GM23248 (cell line): ENCODE results near the gene RINL. TPM values are rescaled to one million over a fixed set of nuclear protein-coding genes. Genes with fewer than 3 reads are reported as not detected.

Experiments used
- DNase-seq: peaks from one replicate; pipeline ENCODE4 v3.0.0-alpha.2; 2015
- H2AFZ ChIP-seq: fragments of 200-600 bp; sonication (generic); 2 replicates; pipeline ENCODE4 v1.6.1; 2016; ENCODE audit warnings: antibody characterized with exemption
- H3F3A ChIP-seq: fragments of 200-600 bp; sonication (generic); 2 replicates; pipeline ENCODE4 v1.6.1; 2016; ENCODE audit warnings: mild to moderate bottlenecking, antibody characterized with exemption, mixed run types; ENCODE audit not compliant: insufficient read depth
- H3K27ac ChIP-seq: fragments of 200-600 bp; sonication (generic); 2 replicates; pipeline ENCODE4 v1.5.1; 2016; ENCODE audit warnings: mild to moderate bottlenecking
- H3K27me3 ChIP-seq: fragments of 200-600 bp; sonication (generic); replicated peaks from 2 replicates; pipeline ENCODE4 v1.6.1; 2016; ENCODE audit warnings: mild to moderate bottlenecking; ENCODE audit not compliant: insufficient read depth
- H3K36me3 ChIP-seq: fragments of 200-600 bp; sonication (generic); 2 replicates; pipeline ENCODE4 v1.6.1; 2016; ENCODE audit warnings: low read depth, mild to moderate bottlenecking
- H3K4me1 ChIP-seq: fragments of 200-600 bp; sonication (generic); 2 replicates; pipeline ENCODE4 v1.6.1; 2016; ENCODE audit warnings: mild to moderate bottlenecking; ENCODE audit not compliant: insufficient read depth
- H3K4me2 ChIP-seq: fragments of 200-600 bp; sonication (generic); one replicate; pipeline ENCODE4 v1.6.1; 2016; ENCODE audit warnings: mild to moderate bottlenecking; ENCODE audit not compliant: unreplicated experiment
- H3K4me3 ChIP-seq: fragments of 200-600 bp; sonication (generic); 2 replicates; pipeline ENCODE4 v1.5.1; 2016; ENCODE audit warnings: mild to moderate bottlenecking
- H3K79me2 ChIP-seq: fragments of 200-600 bp; sonication (generic); 2 replicates; pipeline ENCODE4 v1.6.1; 2016; ENCODE audit warnings: mild to moderate bottlenecking; ENCODE audit not compliant: insufficient read depth
- H3K9ac ChIP-seq: fragments of 200-600 bp; sonication (generic); 2 replicates; pipeline ENCODE4 v1.6.1; 2016; ENCODE audit warnings: mild to moderate bottlenecking
- H3K9me2 ChIP-seq: fragments of 200-600 bp; sonication (generic); 2 replicates; pipeline ENCODE4 v1.6.1; 2016; ENCODE audit warnings: mixed run types, mild to moderate bottlenecking, moderate library complexity; ENCODE audit not compliant: insufficient read depth
- H3K9me3 ChIP-seq: fragments of 200-600 bp; sonication (generic); one replicate; pipeline ENCODE4 v1.6.1; 2017; ENCODE audit warnings: low read depth
- H4K20me1 ChIP-seq: fragments of 200-600 bp; sonication (generic); 2 replicates; pipeline ENCODE4 v1.6.0; 2016; ENCODE audit not compliant: insufficient read depth
- EZH2 ChIP-seq: fragments of 200-600 bp; sonication (generic); IDR thresholded peaks from 2 replicates; pipeline ENCODE4 v1.6.1; 2018; ENCODE audit warnings: antibody characterized with exemption, mild to moderate bottlenecking; ENCODE audit not compliant: insufficient read depth, poor library complexity, severe bottlenecking
- EZH2phosphoT487 ChIP-seq: fragments of 200-600 bp; sonication (generic); IDR thresholded peaks from 2 replicates; pipeline ENCODE4 v1.6.1; 2018; ENCODE audit warnings: antibody characterized with exemption, moderate library complexity, mild to moderate bottlenecking, low read depth; ENCODE audit not compliant: insufficient read depth
- whole genome bisulfite sequencing, 2 experiments: methylation state at CpG; one replicate each; pipeline ENCODE4 v1.1.6; 2015 to 2017; ENCODE audit warnings: low lambda C conversion rate in 2 of 2, low coverage in 1 of 2; ENCODE audit errors: missing lambda C conversion rate in 2 of 2; 5-methylcytosine and 5-hydroxymethylcytosine counted together
- in situ Hi-C: fragments of 300-500 bp; cut with MboI; formaldehyde crosslinking; loops from 2 replicates; pipeline ENCODE4 v1.15.0; 2020
- polyA plus RNA-seq: library from polyadenylated mRNA; unstranded; fragments of >200 nt; fragmentation: Nextera tagmentation; extraction: Ambion mirVana; gene quantifications from 2 replicates; pipeline ENCODE4 v1.2.1, GENCODE V29; 2016
- total RNA-seq: library from RNA; depleted of rRNA; stranded (reverse); fragments of >200 nt; shearing (Covaris generic); gene quantifications from 2 replicates; pipeline ENCODE4 v1.2.3, GENCODE V29; 2014

RINL gene
- total and polyA plus RNA-seq, 2 experiments from 2014 or later: 2.0 to 5.8 TPM

DNA sequence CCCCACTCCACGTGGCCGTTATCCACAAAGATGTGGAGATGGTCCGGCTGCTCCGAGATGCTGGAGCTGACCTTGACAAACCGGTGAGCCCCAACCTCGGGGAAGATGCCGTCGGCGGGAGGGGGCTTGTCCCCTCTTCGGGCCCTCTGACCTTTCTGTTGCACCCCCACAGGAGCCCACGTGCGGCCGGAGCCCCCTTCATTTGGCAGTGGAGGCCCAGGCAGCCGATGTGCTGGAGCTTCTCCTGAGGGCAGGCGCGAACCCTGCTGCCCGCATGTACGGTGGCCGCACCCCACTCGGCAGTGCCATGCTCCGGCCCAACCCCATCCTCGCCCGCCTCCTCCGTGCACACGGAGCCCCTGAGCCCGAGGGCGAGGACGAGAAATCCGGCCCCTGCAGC is 29.2 kb upstream of the RINL start:
- 94% methylated on average over 28 of the region's 29 CpGs for WGBS, 2 experiments
- no peaks in the 10 kb centered on the region for H3K9me2 ChIP-seq
- no peak for TF ChIP-seq EZH2
- H3K4me2 ChIP-seq: no peak overlapping the region
- DNase-seq: no peak
- H3K9ac ChIP-seq: no peak overlapping the region
- in situ Hi-C loops: no loop called here
- no peaks in the 10 kb centered on the region for H3K36me3 ChIP-seq
- no peaks in the 10 kb centered on the region for H3K9me3 ChIP-seq
- H3K4me3 ChIP-seq: no peak overlapping the region
- no peak overlapping the region for H3K27ac ChIP-seq
- H4K20me1 ChIP-seq: no peaks in the 10 kb centered on the region
- no peaks in the 10 kb centered on the region for H3K4me1 ChIP-seq
- no peaks in the 10 kb centered on the region for H3K27me3 ChIP-seq
- H2AFZ ChIP-seq: no peak overlapping the region
- H3F3A ChIP-seq: no peaks in the 10 kb centered on the region
- H3K79me2 ChIP-seq: peaks cover 20% of the 10 kb centered on the region

GRCh38 chr19:38905620-38906019 is 27.5 kb upstream of the RINL start:
- in situ Hi-C loops: no loop called here
- TF ChIP-seq EZH2phosphoT487: no peak
- TF ChIP-seq EZH2: no peak
- Histone ChIP-seq H2AFZ (no peak overlapping the region), H3K4me2 (no peak overlapping the region), H3K27ac (no peak overlapping the region), H3K9ac (no peak overlapping the region), H3K4me3 (no peak overlapping the region), H3K9me3 (no peaks in the 10 kb centered on the region), H3K27me3 (no peaks in the 10 kb centered on the region), H3F3A (peaks cover 3% of the 10 kb centered on the region; the same call in 1 of the 2 replicates), H3K9me2 (no peaks in the 10 kb centered on the region), H4K20me1 (no peaks in the 10 kb centered on the region), H3K36me3 (no peaks in the 10 kb centered on the region), H3K79me2 (peaks cover 36% of the 10 kb centered on the region), H3K4me1 (peaks cover 6% of the 10 kb centered on the region; the same call in 1 of the 2 replicates)
- no peak for DNase-seq
- WGBS, 2 experiments: 72 to 88% methylated on average over 4 of the region's 4 CpGs

DNA sequence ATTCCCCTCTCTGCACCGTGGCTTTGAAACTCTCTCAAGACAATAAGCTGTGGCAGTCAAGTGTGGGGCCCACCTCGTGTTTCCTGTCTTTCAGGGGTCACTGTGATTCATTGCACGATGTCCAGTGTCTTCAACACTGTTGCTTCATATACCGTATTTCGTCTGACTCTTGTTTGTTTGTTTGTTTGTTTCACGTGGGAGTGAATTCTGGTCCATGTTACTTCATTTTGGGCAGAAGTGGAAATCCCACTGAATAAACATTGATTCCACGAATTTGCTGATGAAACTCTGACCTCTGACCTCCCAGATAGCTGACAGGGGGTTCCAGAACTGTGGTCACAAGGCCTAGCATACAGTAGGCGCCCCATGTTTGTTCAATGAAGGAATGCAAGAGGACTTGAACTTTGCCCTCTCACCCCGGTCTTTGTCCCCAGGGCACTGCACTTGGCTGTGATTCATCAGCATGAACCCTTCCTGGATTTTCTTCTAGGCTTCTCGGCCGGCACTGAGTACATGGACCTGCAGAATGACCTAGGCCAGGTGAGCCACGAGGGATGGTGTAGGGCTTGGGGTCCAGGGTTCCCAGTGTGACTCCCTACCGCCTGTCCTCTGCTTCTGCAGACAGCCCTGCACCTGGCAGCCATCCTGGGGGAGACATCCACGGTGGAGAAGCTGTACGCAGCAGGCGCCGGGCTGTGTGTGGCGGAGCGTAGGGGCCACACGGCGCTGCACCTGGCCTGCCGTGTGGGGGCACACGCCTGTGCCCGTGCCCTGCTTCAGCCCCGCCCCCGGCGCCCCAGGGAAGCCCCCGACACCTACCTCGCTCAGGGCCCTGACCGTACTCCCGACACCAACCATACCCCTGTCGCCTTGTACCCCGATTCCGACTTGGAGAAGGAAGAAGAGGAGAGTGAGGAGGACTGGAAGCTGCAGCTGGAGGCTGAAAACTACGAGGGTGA is 26.8 kb upstream of the RINL start:
- no peaks in the 10 kb centered on the region for H3K9me3 ChIP-seq
- in situ Hi-C loops: no loop called here
- H3K4me1 ChIP-seq: peaks cover 7% of the 10 kb centered on the region; the same call in 1 of the 2 replicates
- no peaks in the 10 kb centered on the region for H3K36me3 ChIP-seq
- H3K27me3 ChIP-seq: no peaks in the 10 kb centered on the region
- peaks cover 44% of the 10 kb centered on the region for H3K79me2 ChIP-seq
- TF ChIP-seq EZH2phosphoT487: no peak
- TF ChIP-seq EZH2: no peak
- no peak overlapping the region for H3K4me2 ChIP-seq
- no peak overlapping the region for H3K9ac ChIP-seq
- no peaks in the 10 kb centered on the region for H3K9me2 ChIP-seq
- DNase-seq: no peak
- no peak overlapping the region for H3K27ac ChIP-seq
- H2AFZ ChIP-seq: no peak overlapping the region
- H3K4me3 ChIP-seq: no peak overlapping the region
- H3F3A ChIP-seq: peaks cover 8% of the 10 kb centered on the region; the same call in 1 of the 2 replicates
- WGBS, 2 experiments: 80 to 90% methylated on average over 22 to 35 of the region's 35 CpGs
- no peaks in the 10 kb centered on the region for H4K20me1 ChIP-seq

- H2AFZ ChIP-seq: no peak overlapping the region
- WGBS, 2 experiments: 90 to 94% methylated on average over 1 of the region's 1 CpG
- H3K9ac ChIP-seq: no peak overlapping the region
- no peaks in the 10 kb centered on the region for H3K9me3 ChIP-seq
- no peak overlapping the region for H3K4me2 ChIP-seq
- no peak for TF ChIP-seq EZH2phosphoT487
- TF ChIP-seq EZH2: no peak
- H4K20me1 ChIP-seq: no peaks in the 10 kb centered on the region
- H3F3A ChIP-seq: peaks cover 8% of the 10 kb centered on the region; the same call in 1 of the 2 replicates
- peaks cover 13% of the 10 kb centered on the region for H3K4me1 ChIP-seq
- in situ Hi-C loops: no loop called here
- no peak overlapping the region for H3K4me3 ChIP-seq
- H3K27me3 ChIP-seq: no peaks in the 10 kb centered on the region
- H3K36me3 ChIP-seq: no peaks in the 10 kb centered on the region
- no peak for DNase-seq
- peaks cover 66% of the 10 kb centered on the region for H3K79me2 ChIP-seq
- no peaks in the 10 kb centered on the region for H3K9me2 ChIP-seq
- H3K27ac ChIP-seq: no peak overlapping the region
These were observed 23.6 kb upstream of the RINL start for GRCh38 chr19:38901683-38902082.
